Erythroblast (primary cell): ENCODE results near the gene AZGP1.
A peak's percentile ranks its signal among the peaks of the same experiment; 100 is the strongest.

Experiments used
- DNase-seq, 2 experiments: peaks; one replicate each; lab custom pipeline; 2025; lab: John Stamatoyannopoulos, UW
- GATA1 ChIP-seq: IDR thresholded peaks from 2 replicates; pipeline ENCODE4 v1.6.1; 2011; ENCODE audit warnings: low read depth, mild to moderate bottlenecking, control low read depth, low read length, moderate library complexity
- POLR2A ChIP-seq: IDR thresholded peaks from 2 replicates; pipeline ENCODE4 v1.6.1; 2011; ENCODE audit warnings: mild to moderate bottlenecking, low read length

AZGP1 gene

DNA sequence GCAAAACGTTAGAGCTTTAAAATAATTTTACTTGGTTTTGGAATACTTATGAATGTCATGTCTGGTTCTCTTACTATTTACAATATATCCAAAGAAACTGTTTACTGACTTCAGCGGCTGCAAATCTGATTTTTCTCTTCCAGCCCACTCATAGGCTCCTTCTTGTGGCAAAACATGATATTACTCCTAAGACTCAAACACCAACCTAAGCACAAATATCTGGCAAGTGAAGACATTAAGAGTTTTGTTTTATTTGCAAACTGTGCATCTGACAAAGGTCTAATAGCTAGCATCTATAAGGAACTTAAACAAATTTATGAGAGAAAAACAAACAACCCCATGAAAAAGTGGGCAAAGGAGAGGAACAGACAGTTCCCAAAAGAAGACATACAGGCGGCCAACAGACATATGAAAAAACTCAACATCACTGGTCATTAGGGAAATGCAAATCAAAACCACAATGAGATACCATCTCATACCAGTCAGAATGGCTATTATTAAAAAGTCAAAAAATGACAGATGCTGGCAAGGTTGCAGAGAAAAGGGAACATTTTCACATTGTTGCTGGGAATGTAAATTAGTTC lies 26.1 kb downstream of the AZGP1 start:
- peak in 1 of 2 experiments; percentile 29 for DNase-seq
- TF ChIP-seq GATA1, result no peak

DNA sequence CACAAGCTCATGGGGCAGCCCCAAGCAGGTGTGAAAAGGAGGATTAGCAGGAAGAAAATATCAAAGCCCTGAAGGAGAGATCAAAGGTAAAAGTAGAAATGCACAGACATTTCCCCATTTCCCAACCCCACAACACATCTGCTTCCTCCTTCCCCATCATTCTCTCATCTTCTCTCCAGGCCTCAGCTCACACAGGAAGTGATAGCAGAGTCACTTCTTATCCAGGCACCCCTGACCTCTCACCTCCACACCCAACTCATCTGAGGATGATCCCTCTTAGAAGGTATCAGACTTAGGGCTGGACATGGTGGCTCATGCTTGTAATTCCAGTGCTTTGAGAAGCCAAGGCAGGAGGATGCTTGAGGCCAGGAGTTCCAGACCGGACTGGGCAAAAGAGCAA lies 28.2 kb downstream of the AZGP1 start:
- no peak for TF ChIP-seq POLR2A
- TF ChIP-seq GATA1, result no peak

DNA sequence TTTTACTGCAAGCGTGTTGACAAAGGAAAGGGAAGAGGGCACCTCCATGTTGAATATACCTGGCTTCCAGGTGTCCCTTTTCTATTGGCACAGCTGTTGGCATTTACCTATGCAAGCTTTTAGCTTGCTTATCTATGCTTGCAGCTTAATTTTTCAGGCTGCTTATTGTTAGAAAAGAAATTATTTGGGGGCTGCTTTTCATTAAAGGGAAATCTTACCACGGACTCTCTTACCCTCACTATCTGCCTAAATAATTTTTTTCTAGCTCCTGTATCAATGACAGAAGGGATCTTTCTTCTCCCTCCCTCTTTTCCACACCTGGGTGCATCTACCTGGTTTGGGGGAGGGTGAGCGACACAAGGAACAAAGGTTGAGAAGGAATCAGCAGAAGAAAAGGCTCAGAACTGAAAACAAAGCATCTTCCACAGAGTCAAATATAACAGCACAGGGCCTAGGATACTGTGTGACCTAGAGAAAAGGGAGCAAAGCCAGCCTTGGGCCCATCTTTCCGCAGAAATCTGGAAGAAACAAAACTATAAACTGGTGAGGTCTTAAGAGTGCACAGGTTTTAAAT lies 31.2 kb downstream of the AZGP1 start:
- TF ChIP-seq POLR2A (no peak), GATA1 (no peak)

More for the DNA sequence above, 28.2 kb downstream of the AZGP1 start:
- no peak for DNase-seq

DNA sequence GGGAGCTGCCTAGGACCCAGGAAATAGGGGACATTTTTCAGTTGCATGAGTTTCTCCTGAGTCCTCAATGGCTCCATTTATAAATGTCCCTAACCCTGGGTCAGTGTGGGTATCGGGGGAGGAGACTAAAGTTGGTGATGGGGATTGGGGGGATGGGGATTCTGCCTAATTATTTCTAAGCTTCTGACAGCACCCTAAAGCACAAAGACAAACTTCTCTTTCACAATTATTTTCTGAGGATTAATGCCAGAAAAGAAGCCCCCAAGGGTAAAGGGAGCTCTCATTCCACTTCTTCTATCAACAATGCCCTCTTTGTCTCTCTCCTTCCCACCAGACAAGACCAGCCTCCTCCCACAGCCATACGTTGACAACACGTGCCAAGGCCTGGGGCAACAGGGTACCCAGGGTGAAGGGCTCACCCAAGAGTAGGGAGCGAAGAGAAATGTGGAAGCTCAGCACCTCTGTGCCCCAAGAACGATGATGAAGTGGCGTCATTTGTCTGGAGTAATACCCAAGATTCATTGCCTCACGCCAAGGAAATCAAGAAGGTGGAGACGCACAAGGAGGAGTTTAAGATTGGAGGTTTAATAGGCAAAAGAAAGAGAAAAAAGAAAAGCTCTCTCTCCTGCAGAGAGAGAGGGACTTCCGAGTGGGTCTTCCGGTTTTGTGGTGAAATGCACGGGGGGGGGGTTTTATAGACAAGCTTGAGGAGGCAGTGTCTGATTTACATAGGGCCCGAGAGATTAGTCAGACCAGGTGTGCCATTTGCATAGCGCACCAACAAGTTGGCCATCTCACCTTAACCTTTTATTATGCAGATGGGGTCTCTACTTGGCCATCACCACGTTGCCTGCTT lies 32.0 kb downstream of the AZGP1 start:
- DNase-seq, result no peak
- no peak for TF ChIP-seq POLR2A

More for the DNA sequence above, 31.2 kb downstream of the AZGP1 start:
- no peak for DNase-seq

DNA sequence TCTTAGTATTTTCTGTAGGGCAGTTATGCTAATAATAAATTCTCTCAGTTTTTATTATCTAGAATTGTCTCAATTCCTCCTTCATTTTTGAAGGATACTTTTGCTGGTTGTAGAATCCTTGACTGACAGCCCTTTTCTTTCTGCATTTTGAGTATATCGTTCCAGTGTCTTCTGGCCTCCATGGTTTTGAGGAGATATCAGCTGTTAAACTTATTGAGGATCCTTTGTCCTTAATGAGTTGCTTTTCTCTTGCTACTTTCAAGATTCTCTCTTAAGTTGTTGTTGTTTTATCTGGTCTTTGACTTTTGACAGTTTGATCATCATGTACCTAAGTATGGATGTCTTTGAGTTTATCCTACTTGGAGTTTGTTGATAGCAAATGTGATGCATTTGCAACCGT lies 37.5 kb downstream of the AZGP1 start:
- TF ChIP-seq POLR2A, result no peak
- no peak for TF ChIP-seq GATA1
- DNase-seq, result no peak

DNA sequence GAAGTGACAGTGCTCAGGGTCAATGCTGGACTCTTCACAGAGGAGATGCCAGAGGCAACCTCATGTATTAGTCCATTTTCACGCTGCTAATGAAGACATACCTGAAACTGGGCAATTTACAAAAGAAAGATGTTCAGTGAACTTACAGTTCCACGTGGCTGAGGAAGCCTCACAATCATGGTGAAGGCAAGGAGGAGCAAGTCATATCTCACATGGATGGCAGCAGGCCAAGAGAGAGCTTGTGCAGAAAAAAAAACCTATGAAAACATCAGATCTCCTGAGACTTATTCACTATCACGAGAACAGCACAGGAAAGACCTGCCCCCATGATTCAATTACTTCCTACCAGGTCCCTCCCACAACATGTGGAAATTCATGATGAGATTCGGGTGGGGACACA lies 40.8 kb downstream of the AZGP1 start:
- peak; percentile 59 to 64 for DNase-seq

DNA sequence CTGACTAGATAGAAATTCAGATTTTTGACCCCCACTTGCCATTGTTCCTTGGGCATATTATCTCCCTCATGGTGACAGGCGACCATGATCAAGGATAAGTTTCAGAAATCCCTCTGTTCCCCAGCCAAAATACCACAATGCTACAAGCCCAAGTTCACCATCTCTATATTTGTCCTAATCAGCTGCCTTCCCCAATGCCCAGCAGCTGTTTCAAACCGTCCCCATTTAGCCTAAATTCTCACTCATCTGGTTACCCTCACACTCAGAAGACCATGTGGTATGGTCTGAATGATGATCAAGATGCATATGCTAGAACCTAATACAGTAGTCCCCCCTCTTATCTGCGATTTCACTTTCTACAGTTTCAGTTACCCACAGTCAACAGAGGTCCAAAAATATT lies 45.5 kb downstream of the AZGP1 start:
- TF ChIP-seq GATA1, result no peak
- TF ChIP-seq POLR2A, result no peak
- no peak for DNase-seq

DNA sequence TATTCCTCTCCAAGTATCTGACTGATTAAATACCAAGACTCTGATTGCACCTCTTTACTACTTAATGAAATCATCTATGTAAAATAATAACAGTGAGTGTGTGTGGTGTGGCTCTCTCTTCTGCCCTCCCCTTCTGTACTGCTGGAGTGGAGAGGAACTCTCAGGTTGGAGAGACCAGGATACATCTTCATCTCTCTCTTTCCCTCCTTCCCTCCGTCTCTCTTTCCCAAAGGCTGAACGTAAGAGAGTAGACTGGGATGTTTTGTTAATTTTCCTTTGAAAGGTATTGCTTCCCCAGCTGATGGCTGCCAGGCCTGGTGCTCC lies 46.1 kb downstream of the AZGP1 start:
- no peak for DNase-seq
- no peak for TF ChIP-seq GATA1
- no peak for TF ChIP-seq POLR2A

DNA sequence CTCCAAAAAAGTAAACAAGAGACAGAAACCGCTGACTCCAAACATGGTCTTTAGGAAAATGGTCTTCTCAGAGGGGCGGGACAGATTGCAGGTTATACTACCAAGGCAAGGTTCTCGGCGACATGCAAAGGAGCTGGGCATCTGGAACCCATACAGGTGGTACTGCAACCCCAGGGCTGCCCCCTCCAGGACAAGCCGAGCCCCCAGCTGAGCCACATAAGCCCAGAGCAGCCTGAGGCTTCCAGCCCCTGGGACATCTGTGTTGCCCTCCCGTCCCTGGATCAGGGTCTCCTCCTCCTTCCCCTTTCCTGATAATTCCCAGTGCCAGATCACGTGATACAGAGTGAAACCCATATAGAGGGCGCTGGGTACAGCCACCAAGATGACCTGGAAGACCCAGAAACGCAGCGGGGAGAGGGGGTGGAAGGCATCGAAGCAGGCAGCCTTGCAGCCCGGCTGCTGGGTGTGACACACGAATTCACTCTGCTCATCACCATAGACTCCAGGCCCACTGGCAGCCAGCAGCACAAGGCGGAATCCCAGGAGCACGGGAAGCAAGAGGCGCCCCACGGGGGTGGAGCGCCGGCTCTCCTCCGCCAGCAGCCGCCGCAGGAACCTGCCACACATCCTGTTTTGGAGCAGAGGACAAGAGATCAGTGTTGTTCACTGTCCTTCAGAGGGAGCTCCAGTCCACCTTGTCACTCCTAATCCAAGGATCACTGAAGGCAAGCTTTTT lies 46.7 kb downstream of the AZGP1 start, which contains the start of gene GJC3:
Gene GJC3 (minus strand): TSS at position 627 of the 736 bp plus-strand sequence. CDS start 0 bp downstream, at position 627.
- TF ChIP-seq POLR2A (no peak), GATA1 (no peak)
- no peak for DNase-seq

DNA sequence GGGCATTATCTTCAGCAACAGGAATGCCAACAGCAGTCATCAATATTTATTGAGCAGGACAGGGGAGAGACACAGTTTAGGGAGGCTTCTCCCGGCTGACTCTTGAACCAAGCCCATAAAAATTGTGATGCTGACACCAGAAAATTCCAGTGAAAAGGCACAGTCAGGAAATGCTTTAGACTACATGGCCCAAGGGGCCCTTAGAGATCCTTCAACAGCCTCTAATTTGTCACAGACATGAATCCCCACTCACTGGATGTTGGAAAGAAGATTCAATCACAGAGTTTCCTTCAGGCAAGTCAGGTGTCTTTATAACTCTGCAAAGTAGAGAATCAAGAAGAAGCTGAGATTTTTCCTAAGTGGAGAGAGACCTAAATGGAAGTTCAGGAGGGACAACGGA lies 47.6 kb downstream of the AZGP1 start:
- no peak for DNase-seq
- TF ChIP-seq GATA1 (no peak), POLR2A (no peak)

DNA sequence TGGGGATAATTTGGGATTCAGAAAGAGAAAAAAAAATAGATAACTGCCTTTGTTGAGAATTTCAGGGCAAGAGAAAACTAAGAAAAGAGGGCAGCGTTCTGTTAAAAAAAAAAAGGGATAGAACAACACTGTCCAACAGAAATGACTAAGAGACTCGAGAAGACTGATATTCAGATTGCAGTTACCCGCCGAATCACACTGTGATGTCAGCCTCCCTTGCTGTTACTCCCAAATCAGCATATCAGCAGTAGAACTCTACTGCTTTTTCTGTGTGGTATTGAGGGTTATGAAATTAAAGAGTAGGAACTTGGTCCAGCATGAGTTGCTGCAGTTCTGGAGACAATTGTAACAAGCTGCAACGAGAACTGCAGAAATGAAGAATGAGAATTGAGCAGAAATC lies 48.3 kb downstream of the AZGP1 start:
- TF ChIP-seq GATA1 (no peak), POLR2A (no peak)
- DNase-seq, result peak in 1 of 2 experiments; percentile 11

DNA sequence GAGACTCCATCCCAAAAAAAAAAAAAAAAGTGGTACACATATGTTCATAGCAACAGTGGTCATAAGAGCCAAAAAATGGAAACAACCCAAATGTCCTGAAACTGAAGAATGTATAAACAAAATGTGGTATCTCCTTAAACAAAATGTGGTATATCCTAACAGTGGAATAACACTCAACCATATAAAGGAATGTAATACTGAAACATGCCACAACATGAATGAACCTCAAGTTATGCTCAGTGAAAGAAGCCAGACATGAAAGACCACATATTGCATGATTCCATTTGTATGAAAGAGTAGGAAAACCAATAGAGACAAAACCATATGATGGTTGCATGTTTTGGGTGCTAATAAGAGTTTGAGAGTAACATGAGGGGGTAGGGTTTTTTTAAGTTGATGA lies 49.5 kb downstream of the AZGP1 start:
- TF ChIP-seq POLR2A (no peak), GATA1 (no peak)

DNA sequence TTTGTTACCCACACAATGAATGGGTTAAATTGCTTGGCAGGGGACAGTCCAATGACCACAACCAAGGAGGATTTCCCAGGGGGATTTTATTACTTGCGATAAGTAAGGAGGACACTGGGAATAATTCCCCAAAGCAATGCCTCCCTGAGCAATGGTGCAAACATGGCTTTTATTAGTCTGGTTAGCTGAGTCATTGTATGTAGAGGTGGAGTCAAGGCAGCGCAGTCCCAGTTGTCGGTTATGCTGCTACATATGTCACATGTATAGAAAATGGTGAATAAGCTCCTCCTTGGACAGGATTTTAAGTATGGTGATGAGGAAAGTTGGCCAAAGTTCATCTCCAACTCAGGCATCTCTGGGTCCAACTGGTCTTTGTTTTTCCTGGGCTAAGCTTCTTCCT lies 52.6 kb downstream of the AZGP1 start:
- DNase-seq, result no peak
- TF ChIP-seq GATA1 (no peak), POLR2A (no peak)

More for the DNA sequence above, 49.5 kb downstream of the AZGP1 start:
- no peak for DNase-seq

DNA sequence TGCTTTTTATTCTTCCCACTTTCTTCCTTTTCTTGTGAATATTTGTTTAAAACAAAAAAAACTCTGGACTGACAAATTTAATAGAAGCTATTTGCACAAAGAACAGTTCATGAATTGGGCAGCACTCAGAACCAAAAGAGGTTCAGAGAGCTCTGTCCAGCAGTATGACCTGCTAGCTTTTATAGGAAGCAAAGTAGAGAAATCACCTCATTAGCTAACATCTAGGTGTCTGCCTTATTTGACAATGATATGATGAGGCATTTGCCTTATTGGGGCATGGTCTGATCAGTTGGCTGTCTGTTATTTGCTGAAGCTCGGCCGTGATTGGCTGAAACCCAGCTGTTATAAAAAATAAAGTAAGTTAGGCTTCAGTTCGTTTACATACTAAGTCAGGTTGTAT lies 55.7 kb downstream of the AZGP1 start:
- peak; percentile 43 to 67 for DNase-seq
- TF ChIP-seq GATA1 (no peak), POLR2A (no peak)

DNA sequence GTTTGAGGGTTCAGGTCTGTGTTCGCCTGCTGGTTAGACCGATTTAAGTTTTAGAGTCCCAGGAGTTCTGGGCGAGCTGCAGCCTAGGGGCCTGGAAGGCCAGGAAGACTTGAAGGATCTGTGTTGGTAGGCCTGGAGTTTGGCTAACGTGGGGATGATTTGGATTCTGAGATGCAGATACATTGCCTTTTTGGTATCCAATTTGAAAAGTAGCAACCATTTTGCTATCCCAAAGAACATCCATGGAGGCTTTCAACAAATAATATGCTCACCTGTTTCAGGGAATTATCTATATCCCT lies 56.1 kb downstream of the AZGP1 start:
- no peak for TF ChIP-seq GATA1
- peak; percentile 3 for TF ChIP-seq POLR2A
- DNase-seq, result no peak
